ENCODE measurements around the gene HMCN2.

Gene HMCN2

DNA sequence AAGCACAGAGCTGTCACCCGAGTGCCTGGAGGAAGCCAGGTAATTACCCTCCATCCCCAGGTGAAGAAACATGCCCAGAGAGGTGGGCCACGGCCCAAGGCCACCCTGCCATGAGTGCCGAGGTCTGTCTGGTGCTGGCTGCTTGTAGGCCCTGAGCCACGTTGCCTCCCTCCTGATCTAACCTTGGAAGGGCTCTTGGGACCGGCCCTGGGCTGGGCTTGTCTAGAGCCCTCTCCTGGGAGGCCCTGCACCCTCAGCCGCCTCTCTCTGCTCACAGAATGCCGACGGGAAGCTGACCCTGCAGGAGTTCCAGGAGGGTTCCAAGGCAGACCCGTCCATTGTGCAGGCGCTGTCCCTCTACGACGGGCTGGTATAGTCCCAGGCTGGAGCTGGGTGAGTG, 39.4 kb upstream of the HMCN2 start:
- H3K9ac ChIP-seq (ENCODE audit: low read length): no peak overlapping the region
- peaks cover 12% of the 10 kb centered on the region for H3K9me3 ChIP-seq (ENCODE audit: control insufficient read depth, low read length)
- H3K4me3 ChIP-seq (ENCODE audit: insufficient read depth in 1 of 2, low read depth in 1 of 2, low read length in 2 of 2): no peak overlapping the region
- DNase-seq: no peak
- H3K27ac ChIP-seq (ENCODE audit: low read length, poor library complexity, severe bottlenecking): no peak overlapping the region
- peak overlapping the region; percentile 41 for H4K91ac ChIP-seq (ENCODE audit: low read length)
- peaks cover 47 to 58% of the 10 kb centered on the region in 2 experiments for H3K36me3 ChIP-seq (ENCODE audit: control insufficient read depth in 1 of 2, insufficient read depth in 2 of 2, low read depth in 1 of 2, low read length in 2 of 2)
- H4K8ac ChIP-seq (ENCODE audit: low read length): no peak overlapping the region
- no peak overlapping the region for H2AFZ ChIP-seq (ENCODE audit: low read depth, low read length)
- H2BK15ac ChIP-seq (ENCODE audit: low read depth, poor library complexity, severe bottlenecking): no peak overlapping the region
- no peaks in the 10 kb centered on the region for H3K4me1 ChIP-seq (ENCODE audit: control insufficient read depth, insufficient read depth, low read depth, low read length)
- 98% methylated on average over 12 of the region's 12 CpGs for WGBS
- H3K79me1 ChIP-seq (replicated peaks; ENCODE audit: low read length, poor library complexity, severe bottlenecking): peaks cover 21% of the 10 kb centered on the region
- H2BK5ac ChIP-seq (ENCODE audit: low read depth, low read length, poor library complexity, severe bottlenecking): no peak overlapping the region
- no peak overlapping the region for H2AK5ac ChIP-seq (ENCODE audit: low read length, severe bottlenecking)
- no peaks in the 10 kb centered on the region for H3K27me3 ChIP-seq (ENCODE audit: control insufficient read depth in 1 of 2, insufficient read depth in 1 of 2, low read length in 2 of 2)
- H2BK120ac ChIP-seq (ENCODE audit: low read depth, low read length): no peak overlapping the region
- no peak overlapping the region for H2BK12ac ChIP-seq (ENCODE audit: low read length in 2 of 2)
- H3K23ac ChIP-seq (ENCODE audit: low read length in 2 of 2): no peak overlapping the region
- no peak overlapping the region for H3K18ac ChIP-seq (ENCODE audit: low read depth in 1 of 2, low read length in 2 of 2)
- no peak overlapping the region for H3K4ac ChIP-seq (ENCODE audit: low read depth in 1 of 2, low read length in 2 of 2)
- H3K4me2 ChIP-seq (ENCODE audit: low read length, poor library complexity, severe bottlenecking): no peak overlapping the region
- H3K14ac ChIP-seq (ENCODE audit: low read length in 2 of 2): no peak overlapping the region

DNA sequence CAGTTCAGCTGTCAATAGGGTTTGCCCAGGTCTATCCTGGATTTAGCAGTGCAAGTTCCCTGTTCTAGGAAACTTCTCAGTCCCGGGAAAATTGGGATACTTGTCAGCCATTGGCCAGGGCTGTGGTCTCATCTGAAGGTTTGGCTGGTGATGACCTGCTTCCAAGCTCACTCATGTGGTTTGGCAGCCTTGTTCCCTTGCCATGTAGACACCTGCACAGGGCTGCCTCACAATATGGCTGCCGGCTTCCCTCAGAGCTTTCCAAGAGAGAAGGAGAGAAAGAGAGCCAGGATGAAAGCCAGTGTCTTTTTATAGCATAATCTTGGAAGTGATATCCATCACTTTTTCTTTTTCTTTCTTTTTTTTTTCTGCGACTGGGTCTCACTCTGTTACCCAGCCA, 37.7 kb upstream of the HMCN2 start:
- no peak for DNase-seq
- Histone ChIP-seq H2AFZ (ENCODE audit: low read depth, low read length) (no peak overlapping the region), H3K4me2 (ENCODE audit: low read length, poor library complexity, severe bottlenecking) (no peak overlapping the region), H2BK120ac (ENCODE audit: low read depth, low read length) (no peak overlapping the region), H3K4ac (ENCODE audit: low read depth in 1 of 2, low read length in 2 of 2) (no peak overlapping the region), H3K4me3 (ENCODE audit: insufficient read depth in 1 of 2, low read depth in 1 of 2, low read length in 2 of 2) (no peak overlapping the region), H2BK12ac (ENCODE audit: low read length in 2 of 2) (no peak overlapping the region), H3K36me3 (ENCODE audit: control insufficient read depth in 1 of 2, insufficient read depth in 2 of 2, low read depth in 1 of 2, low read length in 2 of 2) (peaks cover 54 to 59% of the 10 kb centered on the region in 2 experiments), H3K23ac (ENCODE audit: low read length in 2 of 2) (no peak overlapping the region), H3K14ac (ENCODE audit: low read length in 2 of 2) (no peak overlapping the region), H3K18ac (ENCODE audit: low read depth in 1 of 2, low read length in 2 of 2) (no peak overlapping the region), H3K9me3 (ENCODE audit: control insufficient read depth, low read length) (peaks cover 12% of the 10 kb centered on the region), H2AK5ac (ENCODE audit: low read length, severe bottlenecking) (no peak overlapping the region), H4K8ac (ENCODE audit: low read length) (no peak overlapping the region), H4K91ac (ENCODE audit: low read length) (no peak overlapping the region), H2BK15ac (ENCODE audit: low read depth, poor library complexity, severe bottlenecking) (no peak overlapping the region), H3K9ac (ENCODE audit: low read length) (no peak overlapping the region), H3K79me1 (replicated peaks; ENCODE audit: low read length, poor library complexity, severe bottlenecking) (peaks cover 15% of the 10 kb centered on the region), H2BK5ac (ENCODE audit: low read depth, low read length, poor library complexity, severe bottlenecking) (no peak overlapping the region), H3K27me3 (ENCODE audit: control insufficient read depth in 1 of 2, insufficient read depth in 1 of 2, low read length in 2 of 2) (no peaks in the 10 kb centered on the region), H3K4me1 (ENCODE audit: control insufficient read depth, insufficient read depth, low read depth, low read length) (no peaks in the 10 kb centered on the region), H3K27ac (ENCODE audit: low read length, poor library complexity, severe bottlenecking) (no peak overlapping the region)
- WGBS: 96% methylated on average over 3 of the region's 3 CpGs

DNA sequence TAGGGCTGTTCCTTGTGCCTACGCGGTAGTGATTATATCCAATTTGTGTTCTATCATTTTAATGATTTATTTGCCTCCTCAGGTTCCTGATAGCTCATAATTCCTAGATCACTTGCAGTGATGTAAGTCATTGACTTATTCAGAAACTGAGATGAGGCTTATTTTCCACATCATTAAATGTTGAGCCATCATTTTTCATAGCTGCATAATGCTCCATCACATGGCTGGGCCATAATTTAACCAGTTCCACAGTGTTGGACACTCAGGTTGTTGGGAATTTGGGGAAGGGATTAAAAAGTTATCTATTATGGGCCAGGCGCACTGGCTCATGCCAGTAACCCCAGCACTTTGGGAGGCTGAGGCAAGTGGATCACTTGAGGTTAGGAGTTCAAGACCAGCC, 35.8 kb upstream of the HMCN2 start:
- peaks cover 71 to 72% of the 10 kb centered on the region in 2 experiments for H3K36me3 ChIP-seq (ENCODE audit: control insufficient read depth in 1 of 2, insufficient read depth in 2 of 2, low read depth in 1 of 2, low read length in 2 of 2)
- H2BK120ac ChIP-seq (ENCODE audit: low read depth, low read length): no peak overlapping the region
- H3K9ac ChIP-seq (ENCODE audit: low read length): no peak overlapping the region
- H3K27me3 ChIP-seq (ENCODE audit: control insufficient read depth in 1 of 2, insufficient read depth in 1 of 2, low read length in 2 of 2): no peaks in the 10 kb centered on the region
- no peak overlapping the region for H3K4me3 ChIP-seq (ENCODE audit: insufficient read depth in 1 of 2, low read depth in 1 of 2, low read length in 2 of 2)
- no peak overlapping the region for H2BK15ac ChIP-seq (ENCODE audit: low read depth, poor library complexity, severe bottlenecking)
- no peak overlapping the region for H3K18ac ChIP-seq (ENCODE audit: low read depth in 1 of 2, low read length in 2 of 2)
- no peak overlapping the region for H3K4ac ChIP-seq (ENCODE audit: low read depth in 1 of 2, low read length in 2 of 2)
- H3K14ac ChIP-seq (ENCODE audit: low read length in 2 of 2): no peak overlapping the region
- H2BK5ac ChIP-seq (ENCODE audit: low read depth, low read length, poor library complexity, severe bottlenecking): no peak overlapping the region
- no peak overlapping the region for H3K23ac ChIP-seq (ENCODE audit: low read length in 2 of 2)
- H4K8ac ChIP-seq (ENCODE audit: low read length): no peak overlapping the region
- peaks cover 8% of the 10 kb centered on the region for H3K4me1 ChIP-seq (ENCODE audit: control insufficient read depth, insufficient read depth, low read depth, low read length)
- no peak overlapping the region for H2AK5ac ChIP-seq (ENCODE audit: low read length, severe bottlenecking)
- H4K91ac ChIP-seq (ENCODE audit: low read length): no peak overlapping the region
- H2AFZ ChIP-seq (ENCODE audit: low read depth, low read length): no peak overlapping the region
- H2BK12ac ChIP-seq (ENCODE audit: low read length in 2 of 2): no peak overlapping the region
- peaks cover 12% of the 10 kb centered on the region for H3K9me3 ChIP-seq (ENCODE audit: control insufficient read depth, low read length)
- peaks cover 17% of the 10 kb centered on the region for H3K79me1 ChIP-seq (replicated peaks; ENCODE audit: low read length, poor library complexity, severe bottlenecking)
- H3K4me2 ChIP-seq (ENCODE audit: low read length, poor library complexity, severe bottlenecking): no peak overlapping the region
- no peak overlapping the region for H3K27ac ChIP-seq (ENCODE audit: low read length, poor library complexity, severe bottlenecking)
- DNase-seq: no peak
- WGBS: 100% methylated on average over 1 of the region's 3 CpGs

DNA sequence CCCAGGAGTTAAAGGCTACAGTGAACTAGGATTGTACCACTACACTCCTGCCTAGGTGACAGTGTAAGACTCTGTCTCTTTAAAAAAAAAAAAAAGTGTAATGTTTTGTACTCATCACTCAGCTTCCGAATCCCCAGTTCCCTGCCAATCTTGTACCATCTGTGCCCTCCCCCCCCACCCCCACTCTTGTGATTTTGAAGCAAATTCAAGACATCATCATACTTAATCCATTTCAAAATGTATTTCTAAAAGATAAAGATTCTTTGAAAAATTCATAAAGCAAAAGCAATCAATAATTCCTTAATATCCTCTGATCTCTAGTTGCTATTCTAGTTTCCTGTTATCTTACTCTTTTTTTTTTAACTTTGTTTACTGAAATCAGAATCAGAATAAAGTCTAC, 34.9 kb upstream of the HMCN2 start:
- DNase-seq: no peak
- Histone ChIP-seq H2BK5ac (ENCODE audit: low read depth, low read length, poor library complexity, severe bottlenecking) (no peak overlapping the region), H3K79me1 (replicated peaks; ENCODE audit: low read length, poor library complexity, severe bottlenecking) (peaks cover 20% of the 10 kb centered on the region), H4K8ac (ENCODE audit: low read length) (no peak overlapping the region), H2AK5ac (ENCODE audit: low read length, severe bottlenecking) (no peak overlapping the region), H2BK120ac (ENCODE audit: low read depth, low read length) (no peak overlapping the region), H3K4me2 (ENCODE audit: low read length, poor library complexity, severe bottlenecking) (no peak overlapping the region), H2AFZ (ENCODE audit: low read depth, low read length) (no peak overlapping the region), H3K18ac (ENCODE audit: low read depth in 1 of 2, low read length in 2 of 2) (no peak overlapping the region), H3K9ac (ENCODE audit: low read length) (no peak overlapping the region), H3K27ac (ENCODE audit: low read length, poor library complexity, severe bottlenecking) (no peak overlapping the region), H2BK15ac (ENCODE audit: low read depth, poor library complexity, severe bottlenecking) (no peak overlapping the region), H4K91ac (ENCODE audit: low read length) (no peak overlapping the region), H3K14ac (ENCODE audit: low read length in 2 of 2) (no peak overlapping the region), H3K4me1 (ENCODE audit: control insufficient read depth, insufficient read depth, low read depth, low read length) (peaks cover 14% of the 10 kb centered on the region), H3K27me3 (ENCODE audit: control insufficient read depth in 1 of 2, insufficient read depth in 1 of 2, low read length in 2 of 2) (no peaks in the 10 kb centered on the region), H3K9me3 (ENCODE audit: control insufficient read depth, low read length) (peaks cover 12% of the 10 kb centered on the region), H3K36me3 (ENCODE audit: control insufficient read depth in 1 of 2, insufficient read depth in 2 of 2, low read depth in 1 of 2, low read length in 2 of 2) (peaks cover 66 to 71% of the 10 kb centered on the region in 2 experiments), H3K23ac (ENCODE audit: low read length in 2 of 2) (no peak overlapping the region), H2BK12ac (ENCODE audit: low read length in 2 of 2) (no peak overlapping the region), H3K4ac (ENCODE audit: low read depth in 1 of 2, low read length in 2 of 2) (no peak overlapping the region), H3K4me3 (ENCODE audit: insufficient read depth in 1 of 2, low read depth in 1 of 2, low read length in 2 of 2) (no peak overlapping the region)
- 80% methylated on average over 1 of the region's 1 CpG for WGBS

All from mesenchymal stem cell (in vitro differentiated cells and primary cell).